Stimulated activated CD8-positive, alpha-beta memory T cell treated with anti-CD3 and anti-CD28 coated beads, Interleukin-12 subunit alpha, Interleukin-12 subunit beta, amount 100 ng/mL, for 1 hour (primary cell): Measurements from ENCODE around the gene DRGX.

Source experiments
- DNase-seq: peaks from one replicate; pipeline ENCODE4 v3.0.0-alpha.2; 2020; ENCODE audit warnings: low read depth

DRGX gene

GRCh38 chr10:49318028-49318427 is 77.9 kb downstream of the DRGX start:
- DNase-seq: no peak

- DNase-seq: no peak
These were observed 81.1 kb downstream of the DRGX start for GRCh38 chr10:49314806-49315205.
